ENCODE results near the gene PRSS33. TPM values are rescaled to one million over a fixed set of nuclear protein-coding genes. Genes with fewer than 3 reads are reported as not detected.

PRSS33 gene
- total and polyA plus RNA-seq, 7 donors, result not detected

DNA sequence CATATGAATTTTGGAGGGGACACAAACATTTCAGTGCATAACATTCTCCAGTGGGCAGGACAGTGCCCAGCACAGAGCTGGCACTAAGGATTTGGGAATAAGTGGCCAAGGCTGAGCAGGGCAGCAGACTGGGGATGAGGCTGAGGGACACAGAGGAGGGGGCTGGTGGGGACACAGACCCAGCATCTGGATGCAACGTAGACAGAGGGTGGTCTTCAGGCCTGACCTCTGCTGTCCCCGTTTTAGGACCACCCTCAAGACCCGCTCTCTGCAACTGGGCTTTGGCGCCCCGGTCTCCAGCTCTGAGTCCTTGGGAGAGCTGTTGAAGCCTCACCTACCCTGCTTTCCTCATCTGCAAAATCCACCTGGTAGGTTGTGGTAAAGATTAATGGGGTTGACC lies 3.3 kb upstream of the PRSS33 start:
- intact Hi-C loops (cut with DNase I), result no loop called here
- Histone ChIP-seq H3K9me3 (no peaks in the 10 kb centered on the region), H3K4me1 (peaks cover 0 to 2% (median 2%) of the 10 kb centered on the region in 4 donors), H3K36me3 (no peaks in the 10 kb centered on the region), H3K27me3 (peaks cover 10 to 61% (median 28%) of the 10 kb centered on the region in 3 donors), H3K4me3 (no peak overlapping the region), H3K27ac (no peak overlapping the region)
- DNase-seq, result peak; percentile 32
- WGBS, 2 donors, result 85 to 89% methylated on average over 5 of the region's 5 CpGs
- TF ChIP-seq, protein P1, sequence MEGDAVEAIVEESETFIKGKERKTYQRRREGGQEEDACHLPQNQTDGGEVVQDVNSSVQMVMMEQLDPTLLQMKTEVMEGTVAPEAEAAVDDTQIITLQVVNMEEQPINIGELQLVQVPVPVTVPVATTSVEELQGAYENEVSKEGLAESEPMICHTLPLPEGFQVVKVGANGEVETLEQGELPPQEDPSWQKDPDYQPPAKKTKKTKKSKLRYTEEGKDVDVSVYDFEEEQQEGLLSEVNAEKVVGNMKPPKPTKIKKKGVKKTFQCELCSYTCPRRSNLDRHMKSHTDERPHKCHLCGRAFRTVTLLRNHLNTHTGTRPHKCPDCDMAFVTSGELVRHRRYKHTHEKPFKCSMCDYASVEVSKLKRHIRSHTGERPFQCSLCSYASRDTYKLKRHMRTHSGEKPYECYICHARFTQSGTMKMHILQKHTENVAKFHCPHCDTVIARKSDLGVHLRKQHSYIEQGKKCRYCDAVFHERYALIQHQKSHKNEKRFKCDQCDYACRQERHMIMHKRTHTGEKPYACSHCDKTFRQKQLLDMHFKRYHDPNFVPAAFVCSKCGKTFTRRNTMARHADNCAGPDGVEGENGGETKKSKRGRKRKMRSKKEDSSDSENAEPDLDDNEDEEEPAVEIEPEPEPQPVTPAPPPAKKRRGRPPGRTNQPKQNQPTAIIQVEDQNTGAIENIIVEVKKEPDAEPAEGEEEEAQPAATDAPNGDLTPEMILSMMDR (IDR thresholded peaks at IDR 0.05), result no peak
- no peak for TF ChIP-seq POLR2A (IDR thresholded peaks at IDR 0.05)

DNA sequence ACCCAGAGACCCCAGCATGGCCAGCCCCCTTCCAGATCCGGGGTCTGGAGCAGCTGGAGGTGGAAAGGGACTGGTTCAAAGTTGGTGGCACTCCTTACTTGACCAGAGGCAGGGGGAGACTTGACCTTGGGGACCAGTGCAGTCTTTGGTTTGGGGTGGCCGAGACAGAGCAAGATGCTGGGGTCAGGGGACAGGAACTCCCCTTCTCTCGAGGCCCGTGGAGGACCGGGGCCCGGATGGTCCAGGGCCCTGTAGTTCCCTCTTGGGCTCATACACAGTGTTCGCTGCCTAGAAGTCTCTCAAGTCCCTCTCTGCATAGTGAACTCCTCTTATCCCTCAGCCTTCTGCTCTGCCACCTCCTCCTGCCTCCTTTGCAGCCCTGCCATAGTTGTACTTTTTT lies 601 bp upstream of the PRSS33 start:
- TF ChIP-seq POLR2AphosphoS5 (IDR thresholded peaks at IDR 0.05) (no peak), POLR2A (IDR thresholded peaks at IDR 0.05) (no peak), EP300 (IDR thresholded peaks at IDR 0.05) (no peak)
- TF ChIP-seq, protein P1 (IDR thresholded peaks at IDR 0.05), result no peak
- Histone ChIP-seq H3K4me1 (peaks cover 0 to 11% (median 10%) of the 10 kb centered on the region in 4 donors), H3K36me3 (no peaks in the 10 kb centered on the region), H3K9me3 (no peaks in the 10 kb centered on the region), H3K4me3 (no peak overlapping the region), H3K27ac (no peak overlapping the region), H3K27me3 (peaks cover 19 to 72% (median 46%) of the 10 kb centered on the region in 3 donors)
- intact Hi-C loops (cut with DNase I), result no loop called here
- peak; percentile 53 for DNase-seq
- WGBS, 2 donors, result 58 to 64% methylated on average over 7 of the region's 7 CpGs

DNA sequence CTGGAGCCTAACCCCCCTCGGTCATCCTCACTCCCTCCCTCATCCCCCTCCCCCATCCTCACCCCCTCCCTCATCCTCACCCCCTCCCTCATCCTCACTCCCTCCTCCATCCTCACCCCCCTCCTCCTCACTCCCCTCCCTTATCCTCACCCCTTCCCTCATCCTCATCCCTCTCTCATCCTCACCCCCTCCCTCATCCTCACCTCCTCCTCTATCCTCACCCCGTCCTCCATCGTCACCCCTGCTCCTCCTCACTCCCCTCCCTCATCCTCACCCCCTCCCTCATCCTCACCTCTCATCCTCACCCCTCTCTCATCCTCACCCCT lies 571 bp downstream of the PRSS33 start:
- no peak overlapping the region for H3K27ac ChIP-seq
- H3K4me1 ChIP-seq, result peaks cover 0 to 11% (median 10%) of the 10 kb centered on the region in 4 donors
- peaks cover 19 to 68% (median 46%) of the 10 kb centered on the region in 3 donors for H3K27me3 ChIP-seq
- no peaks in the 10 kb centered on the region for H3K36me3 ChIP-seq
- peak; percentile 22 for DNase-seq
- intact Hi-C loops (cut with DNase I), result no loop called here
- 61 to 62% methylated on average over 3 of the region's 3 CpGs for WGBS, 2 donors
- no peak overlapping the region for H3K4me3 ChIP-seq
- TF ChIP-seq POLR2AphosphoS5 (IDR thresholded peaks at IDR 0.05), result no peak
- TF ChIP-seq EP300 (IDR thresholded peaks at IDR 0.05), result no peak
- no peak for TF ChIP-seq POLR2A (IDR thresholded peaks at IDR 0.05)
- TF ChIP-seq, protein P1 (IDR thresholded peaks at IDR 0.05), result no peak
- no peaks in the 10 kb centered on the region for H3K9me3 ChIP-seq

DNA sequence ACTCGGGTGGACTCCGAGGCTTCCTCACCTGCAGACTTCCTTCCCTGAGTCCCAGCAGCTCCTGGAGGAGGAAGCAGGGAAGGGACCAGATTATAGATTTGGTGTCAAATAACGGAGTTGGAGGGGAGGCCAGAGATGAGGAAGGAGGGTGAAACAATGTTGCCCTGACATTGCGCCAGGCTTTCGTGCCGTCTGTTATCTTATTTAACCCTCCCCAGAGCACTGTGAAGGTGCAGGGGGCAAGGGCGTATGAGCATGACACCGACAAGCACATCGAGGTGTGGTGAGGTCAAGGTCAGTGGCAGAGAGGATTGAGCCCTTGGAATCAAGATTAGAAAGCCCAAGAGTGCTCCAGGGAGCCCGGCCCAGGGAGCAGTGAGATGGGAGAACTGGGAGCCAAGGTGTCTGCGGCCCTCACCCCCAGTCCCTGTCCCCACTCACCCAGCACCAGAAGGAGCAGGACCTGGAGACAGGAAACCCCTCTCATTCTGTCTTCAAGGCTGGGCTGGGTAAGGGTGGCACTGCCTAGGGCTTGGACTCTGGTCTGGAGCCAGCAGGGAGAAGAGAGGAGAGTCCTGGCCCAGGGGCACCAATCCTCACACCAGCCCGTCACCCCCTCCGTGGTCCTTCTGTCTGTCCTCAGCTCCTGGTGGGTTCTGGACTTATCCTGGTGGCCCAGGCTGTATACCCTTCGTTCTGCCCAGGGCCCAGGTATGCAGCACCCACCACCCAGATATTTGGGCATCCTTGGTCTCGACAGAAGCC lies 1.1 kb downstream of the PRSS33 start:
- H3K27ac ChIP-seq, result no peak overlapping the region
- H3K4me1 ChIP-seq, result peaks cover 0 to 11% (median 10%) of the 10 kb centered on the region in 4 donors
- 45 to 59% methylated on average over 15 of the region's 15 CpGs for WGBS, 2 donors
- intact Hi-C loops (cut with DNase I), result no loop called here
- H3K9me3 ChIP-seq, result no peaks in the 10 kb centered on the region
- TF ChIP-seq, protein P1 (IDR thresholded peaks at IDR 0.05), result no peak
- TF ChIP-seq POLR2AphosphoS5 (IDR thresholded peaks at IDR 0.05), result no peak
- no peak for TF ChIP-seq EP300 (IDR thresholded peaks at IDR 0.05)
- no peak for TF ChIP-seq POLR2A (IDR thresholded peaks at IDR 0.05)
- peak; percentile 59 for DNase-seq
- peaks cover 19 to 63% (median 41%) of the 10 kb centered on the region in 3 donors for H3K27me3 ChIP-seq
- H3K36me3 ChIP-seq, result no peaks in the 10 kb centered on the region
- no peak overlapping the region for H3K4me3 ChIP-seq
